Measurements from ENCODE around the gene CCDC97. TPM values are rescaled to one million over a fixed set of nuclear protein-coding genes. Genes with fewer than 3 reads are reported as not detected.

The CCDC97 gene
- total RNA-seq, 1 donor from 2014 or later, result 18.1 TPM

GRCh38 chr19:41356984-41357739, 47.2 kb downstream of the CCDC97 start:
- Histone ChIP-seq H2AFZ (ENCODE audit: low read depth, low read length) (no peak overlapping the region), H3K36me3 (ENCODE audit: insufficient read depth, low read length) (no peaks in the 10 kb centered on the region), H3K79me2 (ENCODE audit: insufficient read depth, low read length) (peaks cover 13% of the 10 kb centered on the region), H3K27ac (ENCODE audit: low read depth, low read length) (no peak overlapping the region), H3K4me2 (ENCODE audit: low read length) (no peak overlapping the region), H3K4me1 (ENCODE audit: insufficient read depth, low read length) (peaks cover 4% of the 10 kb centered on the region), H4K20me1 (ENCODE audit: insufficient read depth, low read length) (peaks cover 16% of the 10 kb centered on the region), H3K9ac (ENCODE audit: low read length) (no peak overlapping the region), H3K4me3 (ENCODE audit: insufficient read depth, low read depth, low read length) (no peak overlapping the region), H3K27me3 (ENCODE audit: insufficient read depth, low read length) (no peaks in the 10 kb centered on the region), H3K9me3 (ENCODE audit: insufficient read depth, low read depth, low read length) (no peaks in the 10 kb centered on the region)
- Mint-ChIP-seq H3K27me3 (ENCODE audit: low read depth, unreplicated experiment) (no peaks in the 10 kb centered on the region), H3K4me1 (ENCODE audit: low read depth, unreplicated experiment) (peaks cover 2% of the 10 kb centered on the region), H3K9me3 (ENCODE audit: unreplicated experiment) (no peaks in the 10 kb centered on the region), H3K27ac (ENCODE audit: unreplicated experiment) (no peak overlapping the region), H3K4me3 (ENCODE audit: unreplicated experiment) (no peak overlapping the region), H3K36me3 (ENCODE audit: low read depth, unreplicated experiment) (peaks cover 22% of the 10 kb centered on the region)
- DNase-seq (ENCODE audit: low read depth) (no peak), FAIRE-seq (no peak)
- TF ChIP-seq EZH2 (IDR thresholded peaks at IDR 0.05; ENCODE audit: insufficient read depth, low read length), result no peak
- no peak for TF ChIP-seq CTCF (IDR thresholded peaks at IDR 0.05; ENCODE audit: insufficient read depth, low read depth, low read length)

- TF ChIP-seq CTCF (IDR thresholded peaks at IDR 0.05; ENCODE audit: insufficient read depth, low read depth, low read length), result no peak
- TF ChIP-seq EZH2 (IDR thresholded peaks at IDR 0.05; ENCODE audit: insufficient read depth, low read length), result no peak
- no peaks in the 10 kb centered on the region for H3K9me3 ChIP-seq (ENCODE audit: insufficient read depth, low read depth, low read length)
- no peaks in the 10 kb centered on the region for H3K27me3 Mint-ChIP-seq (ENCODE audit: low read depth, unreplicated experiment)
- no peak for FAIRE-seq
- peaks cover 10% of the 10 kb centered on the region for H4K20me1 ChIP-seq (ENCODE audit: insufficient read depth, low read length)
- H3K4me3 ChIP-seq (ENCODE audit: insufficient read depth, low read depth, low read length), result no peak overlapping the region
- H3K4me2 ChIP-seq (ENCODE audit: low read length), result no peak overlapping the region
- H3K4me1 ChIP-seq (ENCODE audit: insufficient read depth, low read length), result peaks cover 4% of the 10 kb centered on the region
- H3K27ac ChIP-seq (ENCODE audit: low read depth, low read length), result no peak overlapping the region
- DNase-seq (ENCODE audit: low read depth), result no peak
- no peaks in the 10 kb centered on the region for H3K27me3 ChIP-seq (ENCODE audit: insufficient read depth, low read length)
- H3K36me3 ChIP-seq (ENCODE audit: insufficient read depth, low read length), result no peaks in the 10 kb centered on the region
- H3K9ac ChIP-seq (ENCODE audit: low read length), result no peak overlapping the region
- H3K9me3 Mint-ChIP-seq (ENCODE audit: unreplicated experiment), result no peaks in the 10 kb centered on the region
- no peak overlapping the region for H2AFZ ChIP-seq (ENCODE audit: low read depth, low read length)
- peaks cover 8% of the 10 kb centered on the region for H3K79me2 ChIP-seq (ENCODE audit: insufficient read depth, low read length)
- H3K4me3 Mint-ChIP-seq (ENCODE audit: unreplicated experiment), result no peak overlapping the region
- H3K27ac Mint-ChIP-seq (ENCODE audit: unreplicated experiment), result no peak overlapping the region
- H3K4me1 Mint-ChIP-seq (ENCODE audit: low read depth, unreplicated experiment), result peaks cover 2% of the 10 kb centered on the region
- peaks cover 22% of the 10 kb centered on the region for H3K36me3 Mint-ChIP-seq (ENCODE audit: low read depth, unreplicated experiment)
These were observed 47.8 kb downstream of the CCDC97 start for GRCh38 chr19:41357746-41358145.

- Histone ChIP-seq H3K36me3 (ENCODE audit: insufficient read depth, low read length) (no peaks in the 10 kb centered on the region), H3K9ac (ENCODE audit: low read length) (no peak overlapping the region), H3K9me3 (ENCODE audit: insufficient read depth, low read depth, low read length) (no peaks in the 10 kb centered on the region), H3K27me3 (ENCODE audit: insufficient read depth, low read length) (no peaks in the 10 kb centered on the region), H4K20me1 (ENCODE audit: insufficient read depth, low read length) (peaks cover 4% of the 10 kb centered on the region), H3K27ac (ENCODE audit: low read depth, low read length) (no peak overlapping the region), H3K79me2 (ENCODE audit: insufficient read depth, low read length) (peaks cover 11% of the 10 kb centered on the region), H3K4me3 (ENCODE audit: insufficient read depth, low read depth, low read length) (no peak overlapping the region), H3K4me2 (ENCODE audit: low read length) (no peak overlapping the region), H3K4me1 (ENCODE audit: insufficient read depth, low read length) (peaks cover 10% of the 10 kb centered on the region), H2AFZ (ENCODE audit: low read depth, low read length) (no peak overlapping the region)
- FAIRE-seq, result no peak
- Mint-ChIP-seq H3K9me3 (ENCODE audit: unreplicated experiment) (no peaks in the 10 kb centered on the region), H3K36me3 (ENCODE audit: low read depth, unreplicated experiment) (peaks cover 20% of the 10 kb centered on the region), H3K27ac (ENCODE audit: unreplicated experiment) (no peak overlapping the region), H3K27me3 (ENCODE audit: low read depth, unreplicated experiment) (no peaks in the 10 kb centered on the region), H3K4me3 (ENCODE audit: unreplicated experiment) (no peak overlapping the region), H3K4me1 (ENCODE audit: low read depth, unreplicated experiment) (no peaks in the 10 kb centered on the region)
- TF ChIP-seq EZH2 (IDR thresholded peaks at IDR 0.05; ENCODE audit: insufficient read depth, low read length), result no peak
- no peak for TF ChIP-seq CTCF (IDR thresholded peaks at IDR 0.05; ENCODE audit: insufficient read depth, low read depth, low read length)
- no peak for DNase-seq (ENCODE audit: low read depth)
These were observed 49.8 kb downstream of the CCDC97 start for GRCh38 chr19:41359741-41360140.
